GM19240 (cell line): ENCODE measurements around the gene KCNN3.

Source experiments
- DNase-seq: peaks from one replicate; pipeline ENCODE4 v3.0.0; 2011; ENCODE audit warnings: low spot score; ENCODE audit not compliant: insufficient read length

The KCNN3 gene

DNA sequence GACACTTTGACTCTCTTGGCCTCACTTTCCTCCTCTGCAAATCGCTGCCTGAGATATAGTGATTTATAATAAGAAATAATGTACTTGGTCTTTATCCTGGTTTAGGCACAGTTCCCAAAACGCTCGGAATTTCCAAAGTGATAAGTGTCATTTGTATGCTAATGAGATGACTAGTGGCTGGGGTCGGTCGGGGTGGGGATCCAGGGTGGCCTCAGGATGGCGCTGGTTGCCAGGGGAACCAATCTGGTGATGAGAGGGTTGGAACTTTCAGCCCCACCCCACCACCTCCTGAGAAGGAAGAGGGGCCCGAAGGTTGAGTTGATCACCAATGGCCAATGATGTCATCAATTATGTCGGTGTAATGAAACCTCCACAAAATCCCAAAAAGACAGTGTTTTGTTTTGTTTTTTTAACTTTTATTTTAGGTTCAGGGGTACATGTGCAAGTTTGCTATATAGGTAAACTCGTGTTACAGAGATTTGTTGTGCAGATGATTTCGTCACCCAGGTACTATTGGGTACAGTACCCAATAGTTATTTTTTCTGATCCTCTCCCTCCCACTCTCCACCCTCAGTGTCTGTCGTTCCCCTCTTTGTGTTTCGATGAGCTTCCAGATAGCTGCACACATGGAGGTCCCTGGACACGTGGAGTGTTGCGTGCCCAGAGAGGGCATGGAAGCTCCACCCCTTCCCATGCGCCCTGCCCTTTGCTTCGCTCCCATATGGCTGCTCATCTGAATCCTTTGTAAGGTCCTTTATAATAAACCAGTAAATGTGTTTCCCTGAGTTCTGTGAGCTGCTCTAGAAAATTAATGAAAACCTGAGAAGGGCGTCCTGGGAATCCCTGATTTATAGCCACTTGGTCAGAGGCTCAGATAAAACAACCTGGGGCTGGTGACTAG is 97.2 kb downstream of the KCNN3 start:
- no peak for DNase-seq

DNA sequence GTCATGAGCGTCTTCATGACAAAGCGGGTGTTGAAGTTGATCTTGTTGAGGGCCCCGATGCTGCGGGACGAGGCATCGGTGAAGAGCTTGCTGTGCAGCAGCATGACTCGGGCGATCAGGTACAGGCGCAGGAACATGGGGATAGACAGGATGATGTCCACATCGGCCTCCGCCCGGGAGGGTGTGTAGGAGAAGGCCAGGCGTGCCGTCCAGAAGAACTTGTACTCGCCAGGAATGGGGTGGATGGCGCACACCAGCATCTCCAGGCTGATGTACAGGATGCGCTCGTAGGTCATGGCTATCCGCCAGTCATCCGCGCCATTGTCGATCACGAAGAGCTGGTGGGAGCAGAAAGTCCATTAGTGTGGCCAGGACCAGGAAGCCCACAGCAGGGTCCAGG is 98.0 kb downstream of the KCNN3 start:
- no peak for DNase-seq

DNA sequence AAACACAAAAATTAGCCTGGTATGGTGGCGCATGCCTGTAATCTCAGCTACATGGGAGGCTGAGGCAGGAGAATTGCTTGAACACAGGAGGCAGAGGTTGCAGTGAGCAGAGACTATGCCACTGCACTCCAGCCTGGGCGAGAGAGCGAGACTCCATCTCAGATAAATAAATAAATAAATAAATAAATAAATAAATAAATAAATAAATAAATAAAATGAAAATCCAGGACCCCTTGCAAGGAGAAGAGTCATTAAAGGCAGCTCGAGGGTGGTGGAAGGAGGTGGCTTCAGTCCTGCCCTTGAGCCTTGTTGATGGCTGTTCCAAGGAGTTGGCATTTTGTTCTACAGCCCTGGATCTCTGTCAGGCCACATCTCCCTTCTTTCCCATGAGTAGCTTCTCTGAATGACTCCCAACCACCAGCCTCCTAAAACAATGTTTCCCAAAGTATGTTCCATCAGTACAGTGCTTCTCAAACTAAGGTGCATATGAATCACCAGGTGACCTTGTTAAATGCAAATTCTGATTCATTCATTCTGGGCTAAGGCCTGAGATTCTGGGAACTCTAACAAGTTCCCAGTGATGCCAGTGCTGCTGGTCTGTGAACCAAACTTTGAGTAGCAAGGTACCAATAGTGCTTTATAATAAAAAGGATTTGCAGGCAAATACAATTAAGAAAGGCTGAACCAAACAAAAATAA is 99.0 kb downstream of the KCNN3 start:
- DNase-seq = no peak

DNA sequence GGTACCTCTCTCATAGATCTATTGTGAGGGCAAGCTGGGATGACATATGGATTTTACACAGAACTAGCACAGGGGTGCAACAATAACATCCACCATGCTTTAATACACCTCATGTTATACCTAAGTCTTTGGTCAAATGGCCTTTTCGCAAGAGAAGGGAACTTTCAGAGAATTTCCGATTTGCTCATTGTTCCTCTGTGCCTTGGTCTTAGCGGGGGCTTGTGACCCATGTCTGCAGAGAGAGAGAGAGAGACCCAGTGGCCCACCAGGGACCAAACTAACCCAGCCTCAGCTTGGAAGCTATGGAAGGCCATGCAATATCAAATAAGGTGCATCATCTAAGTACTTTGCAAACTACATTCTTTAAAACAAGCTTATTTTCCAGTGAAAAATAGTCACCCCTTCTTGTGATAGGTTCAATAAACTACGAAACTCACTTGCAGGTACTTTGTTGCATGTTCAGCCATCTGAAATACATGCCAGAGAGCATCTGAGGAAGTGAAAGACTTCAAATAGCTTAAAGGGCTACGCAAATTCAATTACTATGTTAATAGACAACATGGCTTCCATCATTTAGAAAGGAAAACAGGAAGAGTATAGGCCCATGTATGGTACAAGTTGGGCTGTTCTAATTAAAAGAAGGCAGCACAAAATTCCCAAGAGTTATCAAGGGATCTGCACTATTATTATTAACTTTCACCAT is 100.7 kb downstream of the KCNN3 start:
- no peak for DNase-seq

DNA sequence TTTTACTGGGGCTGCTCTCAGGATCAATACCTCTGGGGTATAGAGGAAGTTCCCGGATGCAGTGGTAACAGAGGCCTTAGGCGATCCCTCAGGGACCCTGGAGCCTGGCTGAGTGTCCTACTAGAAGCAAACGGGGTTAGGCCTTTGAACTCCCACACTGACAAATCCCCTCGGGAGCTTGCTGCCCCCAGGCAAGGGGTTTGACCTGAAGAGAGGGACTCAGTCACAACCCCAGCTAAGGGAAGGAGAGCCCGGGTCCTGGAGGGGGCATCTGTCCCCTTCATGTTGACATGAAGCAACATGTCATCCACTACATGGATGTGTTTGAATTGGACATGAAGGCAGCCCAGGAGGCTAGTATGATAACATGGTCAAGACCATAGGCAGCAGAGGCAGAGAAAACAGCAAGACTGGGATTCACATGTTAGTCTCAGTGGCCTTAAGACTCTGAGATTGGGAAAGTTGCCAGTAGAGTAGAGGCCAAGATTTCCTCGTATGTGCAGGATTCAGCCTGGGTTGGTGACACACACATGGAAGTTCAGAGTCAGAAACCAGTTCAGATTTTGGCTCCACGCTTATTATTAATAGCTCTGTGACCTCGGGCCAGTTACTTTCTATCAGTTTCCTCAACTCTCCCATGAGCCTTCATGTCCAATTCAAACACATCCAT is 101.5 kb downstream of the KCNN3 start:
- no peak for DNase-seq

DNA sequence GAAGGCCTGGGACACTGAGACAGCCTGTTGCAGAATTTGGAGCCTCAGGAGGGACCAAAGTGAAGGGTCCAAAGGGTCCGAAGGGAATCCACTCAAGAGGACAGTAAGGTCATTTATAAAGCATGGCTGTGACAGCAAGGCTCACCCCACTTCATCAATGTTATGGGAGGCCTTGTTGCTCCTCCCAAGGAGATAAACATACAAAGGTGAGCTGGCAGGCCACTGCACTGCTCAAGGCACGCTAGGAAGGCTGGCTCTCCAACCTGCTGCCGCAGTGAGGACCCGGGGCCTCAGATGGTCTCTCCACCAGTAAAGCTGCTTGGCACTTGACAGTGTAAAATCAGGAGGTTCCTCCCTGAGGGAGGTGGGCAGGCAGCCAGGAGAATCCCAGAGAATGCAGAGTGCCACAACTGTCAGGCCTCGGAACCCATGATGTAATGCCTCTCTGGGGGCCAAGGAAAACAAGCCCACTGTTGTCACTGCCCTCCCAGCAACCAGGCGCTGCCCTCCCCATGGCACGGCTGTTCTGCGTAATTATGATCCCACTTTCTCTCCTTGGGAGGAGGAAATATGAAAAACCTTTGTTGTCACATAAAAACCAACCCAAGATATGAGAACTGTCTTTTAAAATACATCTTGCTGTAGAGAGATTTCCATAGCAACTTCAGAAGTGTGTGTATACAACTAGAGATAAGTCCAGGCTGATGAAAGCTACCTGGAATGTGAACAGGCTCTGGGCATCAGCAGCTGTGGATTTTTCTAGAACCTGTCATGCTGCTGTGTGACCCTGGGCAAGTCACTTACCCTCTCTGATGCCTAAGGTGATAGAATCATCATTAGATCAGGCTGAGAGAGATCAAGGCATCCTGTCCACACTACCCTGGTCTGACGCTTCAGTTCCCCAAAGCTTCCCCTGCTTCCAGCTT is 102.5 kb downstream of the KCNN3 start:
- no peak for DNase-seq

DNA sequence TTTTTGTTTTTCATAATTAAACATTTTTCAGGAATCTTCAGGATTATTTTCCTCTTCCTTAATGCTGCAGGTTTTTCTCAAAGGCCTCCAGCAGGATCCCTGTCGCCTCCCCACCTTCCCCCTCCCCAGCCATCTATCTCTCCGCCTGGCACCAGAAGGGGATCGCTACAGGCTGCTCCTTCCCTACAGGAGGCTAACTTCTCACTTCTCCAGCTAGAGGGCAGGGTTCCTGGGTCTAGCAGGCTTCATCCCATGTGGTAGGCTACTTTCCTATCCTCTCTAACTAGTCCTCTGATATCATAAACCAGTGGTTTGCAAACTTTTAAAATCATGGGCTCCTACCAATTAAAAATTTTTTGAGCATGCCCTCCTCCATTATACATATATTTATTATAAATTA is 104.1 kb downstream of the KCNN3 start:
- DNase-seq = no peak

DNA sequence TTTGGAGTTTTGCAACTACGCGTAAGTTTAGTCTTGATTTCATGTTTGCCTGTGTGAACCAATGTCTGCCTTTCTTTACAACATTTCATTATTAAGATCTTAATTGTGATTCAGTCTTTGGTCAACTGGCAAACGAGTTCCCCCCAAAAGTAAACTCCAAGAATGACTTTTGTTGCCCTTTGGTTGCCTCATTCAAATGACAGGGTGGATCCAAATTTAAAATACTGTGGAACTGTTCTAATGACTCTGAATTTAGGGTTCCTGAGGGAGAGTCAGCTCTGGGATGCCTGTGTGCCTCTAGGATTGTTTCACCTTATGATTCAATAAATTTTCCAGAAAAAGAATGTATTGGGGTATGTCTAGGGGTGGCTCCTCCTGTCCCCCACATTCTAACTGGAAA is 105.3 kb downstream of the KCNN3 start:
- no peak for DNase-seq

DNA sequence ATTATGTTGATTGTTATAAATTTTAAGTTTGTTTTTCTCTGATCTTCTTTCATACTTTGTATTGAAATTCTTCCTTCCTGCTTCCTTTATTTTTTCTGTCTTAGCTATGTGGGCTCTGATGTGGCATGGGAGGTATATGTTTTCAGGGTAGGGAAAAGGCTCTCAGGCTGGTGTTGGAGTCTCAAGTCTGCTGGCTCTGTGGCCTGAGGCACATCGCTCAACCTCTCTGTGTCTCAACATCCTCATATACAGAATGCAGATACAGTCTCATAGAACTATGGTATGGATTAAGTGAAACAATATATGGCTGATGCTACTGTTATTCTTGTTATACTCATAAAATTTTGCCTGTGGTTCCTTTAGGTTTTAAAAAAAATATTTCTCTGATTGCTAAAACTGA is 105.9 kb downstream of the KCNN3 start:
- no peak for DNase-seq

DNA sequence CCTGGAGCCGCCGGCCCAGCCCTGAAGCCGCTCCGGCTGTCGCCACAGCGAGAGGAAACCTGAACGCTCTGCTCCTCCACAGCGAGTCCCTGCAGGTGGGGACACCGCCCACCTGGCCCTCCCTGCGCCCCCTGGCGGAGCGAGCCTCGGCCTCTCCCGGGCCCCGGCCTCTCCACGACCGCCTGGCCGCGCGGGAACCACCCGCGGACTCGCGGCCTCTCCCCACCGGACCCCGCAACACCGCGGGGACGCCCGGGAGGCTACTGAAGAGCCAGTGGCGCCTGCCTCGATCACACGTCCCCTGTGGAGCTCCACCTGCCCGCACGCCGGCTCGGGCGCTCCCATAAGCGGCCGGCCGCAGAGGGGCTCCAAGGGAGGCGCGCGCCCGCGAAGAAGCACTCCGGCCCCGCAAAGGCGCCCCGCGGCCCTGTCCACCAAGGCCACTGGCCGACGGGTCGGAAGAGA is 109.6 kb downstream of the KCNN3 start:
- DNase-seq = peak; percentile 48

DNA sequence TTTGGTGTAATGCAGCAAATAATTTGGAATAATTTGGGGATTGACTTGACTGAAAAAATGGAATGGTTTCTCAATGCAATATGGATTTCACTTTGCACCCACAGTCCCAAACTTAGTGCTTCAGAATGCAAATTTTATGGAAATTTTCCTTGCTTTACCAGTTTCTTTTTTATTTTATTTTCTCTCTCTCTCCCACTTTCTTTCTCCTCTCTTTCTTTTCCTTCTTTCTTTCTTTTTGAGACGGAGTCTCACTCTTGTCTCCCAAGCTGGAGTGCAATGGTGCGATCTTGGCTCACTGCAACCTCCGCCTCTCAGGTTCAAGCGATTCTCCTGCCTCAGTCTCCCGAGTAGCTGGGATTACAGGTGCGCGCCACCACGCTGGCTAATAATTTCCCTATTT is 110.3 kb downstream of the KCNN3 start:
- no peak for DNase-seq

DNA sequence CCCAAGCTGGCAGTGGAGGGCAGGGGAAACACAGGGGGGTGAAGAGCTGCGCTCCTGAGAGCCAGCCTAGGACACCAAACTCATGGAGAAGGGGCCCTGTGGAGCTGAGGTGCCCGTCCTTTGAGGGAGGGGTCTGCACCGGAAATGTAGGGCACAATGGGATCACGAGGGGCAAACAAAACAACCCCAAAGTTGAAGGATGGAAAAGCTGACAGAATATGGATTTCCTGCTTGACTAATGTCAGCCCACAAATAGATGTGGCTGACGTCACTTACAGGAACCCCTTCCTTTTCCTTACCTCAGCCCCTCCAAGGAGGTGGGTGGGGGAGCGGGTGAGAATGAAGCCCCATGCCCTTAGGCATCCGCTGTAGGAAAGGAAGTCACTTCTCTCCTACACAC is 110.9 kb downstream of the KCNN3 start:
- no peak for DNase-seq

DNA sequence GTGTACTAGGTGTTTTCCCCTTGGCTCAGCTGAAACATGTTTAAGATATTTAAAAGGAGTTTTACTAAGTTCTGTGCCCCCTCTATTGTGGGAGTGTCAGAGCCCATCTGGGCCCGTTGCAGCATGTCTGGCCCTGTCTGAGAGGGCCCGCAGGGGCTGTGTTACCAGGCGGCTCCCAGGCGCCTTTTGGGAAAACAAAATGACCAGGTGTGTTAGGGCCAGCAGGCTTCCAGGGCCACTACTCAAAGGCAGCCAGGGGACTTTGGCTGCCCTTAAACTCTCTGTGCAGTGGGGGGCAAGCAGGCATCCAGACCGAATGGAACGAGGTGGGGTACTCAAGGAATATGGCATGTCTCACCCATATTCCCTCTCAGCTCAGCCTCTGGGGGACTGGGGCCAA is 111.7 kb downstream of the KCNN3 start:
- no peak for DNase-seq

DNA sequence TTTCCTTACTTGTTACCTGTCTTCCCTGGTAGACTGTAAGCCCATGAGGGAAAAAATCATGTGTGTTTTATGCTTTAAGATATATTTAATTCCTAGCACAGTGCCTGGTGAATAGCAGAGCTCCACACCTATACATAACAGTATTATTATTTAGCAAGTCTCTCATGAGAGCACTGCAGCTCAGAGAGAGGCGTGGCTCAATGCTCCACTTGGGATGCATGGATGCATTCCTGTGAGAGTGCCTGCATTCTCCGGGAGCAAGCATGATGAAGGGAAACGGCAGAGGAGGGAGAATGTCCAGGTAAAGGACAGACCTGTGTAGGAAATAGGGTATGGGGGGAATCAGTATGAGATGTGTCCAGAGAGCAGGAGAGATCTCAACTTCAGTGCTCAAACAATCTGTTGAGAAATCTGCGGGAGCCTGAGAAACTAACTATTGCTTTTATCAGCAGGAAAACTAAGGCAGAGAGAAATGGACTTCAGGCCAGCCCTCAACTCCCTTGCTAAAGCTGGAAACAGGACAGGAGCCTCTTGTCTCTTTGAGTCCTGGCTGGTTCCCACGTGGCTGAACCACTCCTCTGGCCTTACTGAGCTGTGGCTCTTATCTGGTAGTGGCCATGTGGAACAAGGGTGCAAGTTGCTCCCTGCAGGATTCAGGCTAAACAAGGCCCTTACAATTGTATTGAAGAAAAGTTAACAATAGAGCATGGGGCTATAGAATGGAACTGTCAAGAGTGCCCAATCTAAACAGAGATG is 113.1 kb downstream of the KCNN3 start:
- DNase-seq = no peak

DNA sequence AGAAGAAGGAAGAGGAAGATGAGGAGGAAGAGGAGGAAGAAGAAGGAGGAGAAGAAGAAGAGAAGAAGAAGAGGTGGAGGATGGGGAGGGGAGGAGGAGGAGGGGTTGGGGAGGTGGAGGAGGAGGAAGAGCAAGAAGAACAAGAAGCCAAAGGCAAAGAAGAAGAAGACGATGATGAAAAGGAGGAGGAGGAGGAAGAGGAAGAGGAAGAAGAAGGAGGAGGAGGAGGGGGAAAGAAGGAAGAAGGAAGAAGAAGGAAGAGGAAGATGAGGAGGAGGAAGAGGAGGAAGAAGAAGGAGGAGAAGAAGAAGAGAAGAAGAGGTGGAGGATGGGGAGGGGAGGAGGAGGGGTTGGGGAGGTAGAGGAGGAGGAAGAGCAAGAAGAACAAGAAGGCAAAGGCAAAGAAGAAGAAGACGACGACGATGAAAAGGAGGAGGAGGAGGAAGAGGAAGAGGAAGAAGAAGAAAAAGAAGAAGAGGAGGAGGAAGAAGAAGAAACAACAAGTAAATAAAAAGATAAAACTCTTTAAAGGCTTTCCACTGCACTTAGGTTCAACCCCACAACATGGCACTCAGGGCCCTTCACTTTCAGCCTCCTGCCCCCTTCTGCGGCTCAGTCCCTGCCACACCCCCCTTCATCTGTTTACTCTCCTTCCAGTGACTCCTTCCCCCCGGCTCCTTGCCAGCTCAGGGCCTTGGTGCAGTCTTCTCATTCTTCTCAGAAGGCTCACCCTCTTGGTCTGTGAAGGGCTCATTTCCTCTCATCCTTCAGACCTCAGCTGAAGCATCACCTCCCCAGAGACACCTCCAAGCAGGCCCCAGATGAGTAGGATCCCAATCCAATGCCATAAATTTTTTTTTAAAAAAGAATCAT is 114.0 kb downstream of the KCNN3 start:
- no peak for DNase-seq

DNA sequence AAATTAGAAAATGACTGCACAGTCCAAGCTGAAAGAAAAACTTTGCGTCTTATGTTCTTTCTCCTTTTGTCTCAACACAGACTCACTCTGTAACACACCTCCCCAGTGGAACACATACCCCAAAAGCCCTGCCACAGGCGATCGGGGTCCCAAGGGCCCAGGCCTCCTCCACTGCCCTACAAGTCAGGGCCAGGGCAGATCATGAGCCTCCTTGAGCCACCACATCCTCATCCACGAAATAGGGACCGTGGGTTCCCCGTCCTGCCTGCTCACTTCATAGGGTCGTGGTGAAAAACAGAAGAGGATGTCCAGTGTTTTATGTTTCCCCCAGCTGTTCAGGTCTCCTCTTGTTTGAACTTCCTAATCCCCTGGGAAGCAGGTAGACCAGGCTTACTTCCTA is 116.7 kb downstream of the KCNN3 start:
- no peak for DNase-seq

DNA sequence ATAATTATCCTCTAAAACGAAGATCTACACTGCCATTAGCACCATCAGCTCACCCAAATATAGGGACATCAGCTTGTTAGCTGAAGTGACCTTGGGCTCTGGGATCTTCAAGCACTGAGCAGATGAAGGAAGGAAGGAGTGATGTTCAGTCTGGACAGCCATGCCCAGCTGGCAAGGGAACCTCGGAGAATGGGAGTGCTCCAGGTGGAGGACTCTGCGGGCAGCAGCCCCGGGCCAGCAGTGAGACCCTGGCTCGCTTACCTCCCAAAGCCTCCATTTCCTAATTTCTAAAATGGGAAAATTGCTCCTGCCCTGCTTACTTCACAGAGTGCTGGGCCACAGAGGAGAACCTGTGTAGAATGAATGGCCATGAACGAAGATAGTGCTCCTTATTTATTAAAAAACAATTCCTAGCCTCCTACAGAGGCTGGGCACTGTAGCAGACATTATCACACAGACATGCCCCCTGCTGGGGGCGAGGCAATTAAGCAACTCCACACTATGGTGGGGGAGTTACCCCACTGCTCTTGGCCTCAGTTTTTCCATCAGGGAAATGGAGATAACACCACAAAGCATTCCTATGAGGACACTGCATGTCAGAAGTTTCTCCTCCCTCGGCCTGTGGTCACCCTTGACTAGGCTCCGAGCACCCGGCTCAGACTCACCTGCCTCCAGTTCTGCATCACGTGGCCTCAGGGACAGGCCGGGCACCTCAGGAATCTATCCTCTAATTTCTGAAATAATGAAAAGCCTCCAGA is 117.6 kb downstream of the KCNN3 start:
- no peak for DNase-seq

DNA sequence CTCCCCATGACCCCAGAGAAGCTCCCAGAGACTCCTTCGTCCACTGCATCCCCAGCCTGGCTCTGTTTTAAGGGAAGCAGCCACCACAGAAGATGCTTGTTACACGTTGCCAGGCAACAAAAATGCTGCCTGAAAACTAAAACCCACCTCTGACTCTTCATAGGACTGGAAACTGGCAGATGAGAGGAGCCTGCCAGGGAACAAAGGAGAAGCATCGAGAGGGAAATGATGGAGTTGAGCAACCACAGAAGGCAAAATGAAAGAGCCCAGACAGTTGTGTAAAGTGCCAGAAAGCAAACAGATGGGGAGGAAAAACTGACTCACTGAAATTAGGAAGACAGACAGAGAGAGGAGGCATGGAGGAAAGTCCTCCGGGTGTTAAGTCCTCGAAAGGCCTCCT is 118.4 kb downstream of the KCNN3 start:
- DNase-seq = no peak
